HEK293 (cell line): ENCODE data around the gene PPP3CA.

Source experiments
- CTCF ChIA-PET: fragments of 350-600 bp; formaldehyde crosslinking; extraction: SDS; loops from one replicate; lab custom pipeline; 2021; ENCODE audit warnings: antibody characterized with exemption; lab: Yijun Ruan, JAX
- POLR2A ChIA-PET: fragments of 300-600 bp; formaldehyde crosslinking; extraction: SDS; loops from one replicate; lab custom pipeline; 2020; ENCODE audit warnings: antibody characterized with exemption, inconsistent platforms; lab: Yijun Ruan, JAX
- H3K27ac ChIP-seq: fragments of 200-500 bp; sonication (Bioruptor generic); 2 replicates; pipeline ENCODE4 v1.5.1; 2014; ENCODE audit warnings: low read depth, low read length, control low read depth, inconsistent platforms; ENCODE audit errors: extremely low read depth
- H3K36me3 ChIP-seq, 2 experiments: fragments of 200-500 bp in 1 of 2; sonication (Bioruptor generic) in 1 of 2; 1 replicate in 1 of 2; 2 replicates in 1 of 2; pipeline ENCODE4 v1.5.1; 2014 to 2017; ENCODE audit warnings: inconsistent platforms in 2 of 2, low read length in 2 of 2; ENCODE audit not compliant: control insufficient read depth in 2 of 2, insufficient read depth in 1 of 2
- H3K4me1 ChIP-seq: fragments of 200-500 bp; sonication (Bioruptor generic); 2 replicates; pipeline ENCODE4 v1.5.1; 2014; ENCODE audit warnings: mild to moderate bottlenecking, low read length, inconsistent platforms; ENCODE audit not compliant: control insufficient read depth, insufficient read depth
- H3K4me3 ChIP-seq: 2 replicates; pipeline ENCODE4 v1.5.1; 2011; ENCODE audit warnings: low read depth, mild to moderate bottlenecking, control low read depth, low read length, moderate library complexity
- H3K9me3 ChIP-seq: fragments of 200-500 bp; sonication (Bioruptor generic); 2 replicates; pipeline ENCODE4 v1.5.1; 2014; ENCODE audit warnings: low read depth, low read length, inconsistent platforms; ENCODE audit not compliant: control insufficient read depth, insufficient read depth
- CTCF ChIP-seq: fragments of 450-650 bp; formaldehyde crosslinking; IDR thresholded peaks from 2 replicates; pipeline ENCODE4 v1.5.1; 2016; ENCODE audit warnings: missing biosample characterization, missing genetic modification characterization
- GLI2 ChIP-seq: fragments of 450-650 bp; formaldehyde crosslinking; IDR thresholded peaks from 2 replicates; pipeline ENCODE4; 2017; ENCODE audit warnings: missing biosample characterization, missing genetic modification characterization, low read depth, borderline replicate concordance
- KLF16 ChIP-seq: fragments of 450-650 bp; formaldehyde crosslinking; IDR thresholded peaks from 2 replicates; pipeline ENCODE4 v1.5.1; 2017; ENCODE audit warnings: missing biosample characterization, missing genetic modification characterization
- KLF8 ChIP-seq: fragments of 450-650 bp; formaldehyde crosslinking; IDR thresholded peaks from 2 replicates; pipeline ENCODE4 v1.5.1; 2016; ENCODE audit warnings: missing biosample characterization, missing genetic modification characterization
- PRDM6 ChIP-seq: fragments of 450-650 bp; formaldehyde crosslinking; IDR thresholded peaks from 2 replicates; pipeline ENCODE4 v1.5.1; 2017; ENCODE audit warnings: missing biosample characterization, missing genetic modification characterization
- YY1 ChIP-seq: fragments of 450-650 bp; formaldehyde crosslinking; IDR thresholded peaks from 2 replicates; pipeline ENCODE4 v1.5.1; 2018; ENCODE audit warnings: missing biosample characterization, missing genetic modification characterization
- ZNF132 ChIP-seq: fragments of 450-650 bp; formaldehyde crosslinking; IDR thresholded peaks from 2 replicates; pipeline ENCODE4 v1.5.1; 2017; ENCODE audit warnings: missing biosample characterization, missing genetic modification characterization, borderline replicate concordance
- ZNF148 ChIP-seq: fragments of 450-650 bp; formaldehyde crosslinking; IDR thresholded peaks from 2 replicates; pipeline ENCODE4 v1.5.0; 2017; ENCODE audit warnings: missing biosample characterization, missing genetic modification characterization, borderline replicate concordance
- ZNF169 ChIP-seq: fragments of 450-650 bp; formaldehyde crosslinking; IDR thresholded peaks from 2 replicates; pipeline ENCODE4 v1.5.1; 2016; ENCODE audit warnings: missing biosample characterization, missing genetic modification characterization
- ZNF211 ChIP-seq: fragments of 450-650 bp; formaldehyde crosslinking; IDR thresholded peaks from 2 replicates; pipeline ENCODE4 v1.5.1; 2016; ENCODE audit warnings: low read depth, missing biosample characterization, missing genetic modification characterization
- ZNF223 ChIP-seq: fragments of 450-650 bp; formaldehyde crosslinking; IDR thresholded peaks from 2 replicates; pipeline ENCODE4 v1.5.1; 2016; ENCODE audit warnings: missing biosample characterization, missing genetic modification characterization
- ZNF248 ChIP-seq: fragments of 450-650 bp; formaldehyde crosslinking; IDR thresholded peaks from 2 replicates; pipeline ENCODE4 v1.5.1; 2017; ENCODE audit warnings: missing biosample characterization, missing genetic modification characterization
- ZNF266 ChIP-seq: fragments of 450-650 bp; formaldehyde crosslinking; IDR thresholded peaks from 2 replicates; pipeline ENCODE4 v1.5.1; 2016; ENCODE audit warnings: missing biosample characterization, missing genetic modification characterization, low read depth
- ZNF274 ChIP-seq, 2 experiments: fragments of 200-500 bp in 1 of 2; fragments of 450-650 bp in 1 of 2; sonication (Bioruptor generic) in 1 of 2; formaldehyde crosslinking in 1 of 2; IDR thresholded peaks; 2 replicates each; pipeline versions ENCODE4 v1.5.1 to v1.6.1; 2014 to 2016; ENCODE audit warnings: borderline replicate concordance in 1 of 2, inconsistent platforms in 1 of 2, low read length in 1 of 2, missing biosample characterization in 1 of 2, missing genetic modification characterization in 1 of 2
- ZNF350 ChIP-seq: fragments of 450-650 bp; formaldehyde crosslinking; IDR thresholded peaks from 2 replicates; pipeline ENCODE4 v1.5.0; 2017; ENCODE audit warnings: missing biosample characterization, mild to moderate bottlenecking, missing genetic modification characterization
- ZNF37A ChIP-seq: fragments of 450-650 bp; IDR thresholded peaks from 2 replicates; pipeline ENCODE4 v1.5.1; 2018; ENCODE audit warnings: missing biosample characterization, missing genetic modification characterization
- ZNF623 ChIP-seq: fragments of 450-650 bp; formaldehyde crosslinking; IDR thresholded peaks from 2 replicates; pipeline ENCODE4 v1.5.1; 2016; ENCODE audit warnings: missing biosample characterization, missing genetic modification characterization
- ZNF776 ChIP-seq: fragments of 450-650 bp; formaldehyde crosslinking; IDR thresholded peaks from 2 replicates; pipeline ENCODE4 v1.5.0; 2017; ENCODE audit warnings: missing biosample characterization, missing genetic modification characterization, borderline replicate concordance
- ZNF785 ChIP-seq: fragments of 450-650 bp; formaldehyde crosslinking; IDR thresholded peaks from 2 replicates; pipeline ENCODE4 v1.5.1; 2016; ENCODE audit warnings: missing biosample characterization, missing genetic modification characterization
- ZNF830 ChIP-seq: fragments of 450-650 bp; IDR thresholded peaks from 2 replicates; pipeline ENCODE4 v1.5.0; 2018; ENCODE audit warnings: missing biosample characterization, missing genetic modification characterization, low read depth, mild to moderate bottlenecking, moderate library complexity
- TF ChIP-seq, protein P1 (sequence below): fragments of 450-650 bp; formaldehyde crosslinking; IDR thresholded peaks from 2 replicates; pipeline ENCODE4 v1.5.1; 2017; ENCODE audit warnings: missing biosample characterization, missing genetic modification characterization
- TF ChIP-seq, protein P2 (sequence below): sonication (generic); formaldehyde crosslinking; IDR thresholded peaks from 2 replicates; pipeline ENCODE4 v1.8.1; 2022; ENCODE audit warnings: mild to moderate bottlenecking, moderate library complexity, missing genetic modification reagents
- TF ChIP-seq, protein P3 (sequence below): fragments of 450-650 bp; formaldehyde crosslinking; IDR thresholded peaks from 2 replicates; pipeline ENCODE4 v1.5.1; 2017; ENCODE audit warnings: missing biosample characterization, missing genetic modification characterization

Gene PPP3CA

GRCh38 chr4:101123231-101123630 lies 224.1 kb downstream of the PPP3CA start:
- Histone ChIP-seq H3K36me3 (no peaks in the 10 kb centered on the region), H3K9me3 (no peaks in the 10 kb centered on the region), H3K4me1 (no peaks in the 10 kb centered on the region), H3K4me3 (no peak overlapping the region), H3K27ac (no peak overlapping the region)
- TF ChIP-seq ZNF37A (no peak), ZNF623 (tag by site-specific recombination) (no peak), ZNF776 (tag by site-specific recombination) (no peak), ZNF211 (tag by site-specific recombination) (no peak), ZNF785 (tag by site-specific recombination) (no peak), ZNF148 (tag by site-specific recombination) (no peak), ZNF248 (no peak), YY1 (tag by site-specific recombination) (no peak), ZNF830 (tag by site-specific recombination) (no peak), GLI2 (no peak), ZNF350 (tag by site-specific recombination) (no peak), ZNF223 (tag by site-specific recombination) (no peak), PRDM6 (tag by site-specific recombination) (no peak), ZNF274 (IDR thresholded peaks at IDR 0.05; ENCODE audit: low read length) (no peak), ZNF274 (tag by site-specific recombination; IDR thresholded peaks at IDR 0.05; ENCODE audit: borderline replicate concordance) (no peak), ZNF169 (no peak)
- TF ChIP-seq, protein P1, sequence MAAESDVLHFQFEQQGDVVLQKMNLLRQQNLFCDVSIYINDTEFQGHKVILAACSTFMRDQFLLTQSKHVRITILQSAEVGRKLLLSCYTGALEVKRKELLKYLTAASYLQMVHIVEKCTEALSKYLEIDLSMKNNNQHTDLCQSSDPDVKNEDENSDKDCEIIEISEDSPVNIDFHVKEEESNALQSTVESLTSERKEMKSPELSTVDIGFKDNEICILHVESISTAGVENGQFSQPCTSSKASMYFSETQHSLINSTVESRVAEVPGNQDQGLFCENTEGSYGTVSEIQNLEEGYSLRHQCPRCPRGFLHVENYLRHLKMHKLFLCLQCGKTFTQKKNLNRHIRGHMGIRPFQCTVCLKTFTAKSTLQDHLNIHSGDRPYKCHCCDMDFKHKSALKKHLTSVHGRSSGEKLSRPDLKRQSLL (tag by site-specific recombination): no peak
- TF ChIP-seq, protein P2, sequence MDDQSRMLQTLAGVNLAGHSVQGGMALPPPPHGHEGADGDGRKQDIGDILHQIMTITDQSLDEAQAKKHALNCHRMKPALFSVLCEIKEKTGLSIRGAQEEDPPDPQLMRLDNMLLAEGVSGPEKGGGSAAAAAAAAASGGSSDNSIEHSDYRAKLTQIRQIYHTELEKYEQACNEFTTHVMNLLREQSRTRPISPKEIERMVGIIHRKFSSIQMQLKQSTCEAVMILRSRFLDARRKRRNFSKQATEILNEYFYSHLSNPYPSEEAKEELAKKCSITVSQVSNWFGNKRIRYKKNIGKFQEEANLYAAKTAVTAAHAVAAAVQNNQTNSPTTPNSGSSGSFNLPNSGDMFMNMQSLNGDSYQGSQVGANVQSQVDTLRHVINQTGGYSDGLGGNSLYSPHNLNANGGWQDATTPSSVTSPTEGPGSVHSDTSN (CRISPR knock-in tag): no peak
- CTCF ChIA-PET: no interaction called here
- POLR2A ChIA-PET: no interaction called here

GRCh38 chr4:101122019-101122418 lies 225.3 kb downstream of the PPP3CA start:
- Histone ChIP-seq H3K4me1 (no peaks in the 10 kb centered on the region), H3K27ac (no peak overlapping the region), H3K4me3 (no peak overlapping the region), H3K36me3 (no peaks in the 10 kb centered on the region), H3K9me3 (no peaks in the 10 kb centered on the region)
- CTCF ChIA-PET: no interaction called here
- POLR2A ChIA-PET: no interaction called here
- TF ChIP-seq ZNF266 (tag by site-specific recombination): no peak
- no peak for TF ChIP-seq KLF16 (tag by site-specific recombination)
- TF ChIP-seq KLF8: no peak
- no peak for TF ChIP-seq ZNF132 (tag by site-specific recombination)
- no peak for TF ChIP-seq CTCF
- TF ChIP-seq, protein P1 (tag by site-specific recombination): no peak
- TF ChIP-seq, protein P3, sequence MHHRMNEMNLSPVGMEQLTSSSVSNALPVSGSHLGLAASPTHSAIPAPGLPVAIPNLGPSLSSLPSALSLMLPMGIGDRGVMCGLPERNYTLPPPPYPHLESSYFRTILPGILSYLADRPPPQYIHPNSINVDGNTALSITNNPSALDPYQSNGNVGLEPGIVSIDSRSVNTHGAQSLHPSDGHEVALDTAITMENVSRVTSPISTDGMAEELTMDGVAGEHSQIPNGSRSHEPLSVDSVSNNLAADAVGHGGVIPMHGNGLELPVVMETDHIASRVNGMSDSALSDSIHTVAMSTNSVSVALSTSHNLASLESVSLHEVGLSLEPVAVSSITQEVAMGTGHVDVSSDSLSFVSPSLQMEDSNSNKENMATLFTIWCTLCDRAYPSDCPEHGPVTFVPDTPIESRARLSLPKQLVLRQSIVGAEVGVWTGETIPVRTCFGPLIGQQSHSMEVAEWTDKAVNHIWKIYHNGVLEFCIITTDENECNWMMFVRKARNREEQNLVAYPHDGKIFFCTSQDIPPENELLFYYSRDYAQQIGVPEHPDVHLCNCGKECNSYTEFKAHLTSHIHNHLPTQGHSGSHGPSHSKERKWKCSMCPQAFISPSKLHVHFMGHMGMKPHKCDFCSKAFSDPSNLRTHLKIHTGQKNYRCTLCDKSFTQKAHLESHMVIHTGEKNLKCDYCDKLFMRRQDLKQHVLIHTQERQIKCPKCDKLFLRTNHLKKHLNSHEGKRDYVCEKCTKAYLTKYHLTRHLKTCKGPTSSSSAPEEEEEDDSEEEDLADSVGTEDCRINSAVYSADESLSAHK (tag by site-specific recombination): no peak
